ENCODE data around the gene PKP1. TPM values are rescaled to one million over a fixed set of nuclear protein-coding genes. Genes with fewer than 3 reads are reported as not detected.

The PKP1 gene
- polyA plus RNA-seq, 3 donors = not detected

DNA sequence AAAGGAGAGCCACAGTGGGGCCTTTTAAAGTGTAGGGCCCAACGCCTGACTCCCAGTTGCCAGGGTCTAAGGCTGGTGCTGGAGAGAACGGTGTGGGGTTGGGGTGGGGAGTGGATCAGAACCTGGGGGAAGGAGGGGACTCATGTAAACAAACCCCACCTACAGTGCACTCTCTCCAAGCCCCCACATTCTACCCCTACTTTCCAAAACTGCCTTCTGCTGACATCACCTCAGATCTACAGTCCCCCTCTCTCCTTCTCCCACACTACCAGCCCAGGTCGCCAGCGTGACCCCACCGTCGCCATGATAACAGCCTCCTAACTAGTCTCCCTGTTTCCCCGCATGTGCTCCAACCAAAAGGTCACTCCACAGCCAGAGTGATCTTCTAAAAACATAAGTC is 67.6 kb downstream of the PKP1 start:
- intact Hi-C loops (cut with micrococcal nuclease) = no loop called here
- no peak overlapping the region for H3K4me3 ChIP-seq (replicated peaks in 1 of 3; ENCODE audit: low read depth in 2 of 3, low read length in 3 of 3)
- no peak overlapping the region for H3K9ac ChIP-seq (ENCODE audit: insufficient read depth, low read length, poor library complexity, severe bottlenecking)
- no peaks in the 10 kb centered on the region for H3K4me1 ChIP-seq (ENCODE audit: control insufficient read depth in 1 of 2, insufficient read depth in 2 of 2, low read length in 2 of 2)
- no peak overlapping the region for H2AFZ ChIP-seq (ENCODE audit: insufficient read depth, low read depth, low read length, poor library complexity, severe bottlenecking)
- peaks cover 10 to 20% (median 17%) of the 10 kb centered on the region in 3 donors for H3K27me3 Mint-ChIP-seq (ENCODE audit: low read depth in 3 of 3)
- H3K9me3 Mint-ChIP-seq = no peaks in the 10 kb centered on the region
- H4K20me1 ChIP-seq (ENCODE audit: insufficient read depth, low read length) = no peaks in the 10 kb centered on the region
- no peak overlapping the region for H3K4me3 Mint-ChIP-seq
- peaks cover 0 to 5% of the 10 kb centered on the region in 2 donors for H3K27me3 ChIP-seq (ENCODE audit: control insufficient read depth in 2 of 2, insufficient read depth in 2 of 2, low read length in 2 of 2)
- H3K79me2 ChIP-seq (ENCODE audit: insufficient read depth, low read length) = no peaks in the 10 kb centered on the region
- no peak overlapping the region for H3K27ac ChIP-seq (ENCODE audit: low read depth in 1 of 2, low read length in 2 of 2)
- TF ChIP-seq, protein P1, sequence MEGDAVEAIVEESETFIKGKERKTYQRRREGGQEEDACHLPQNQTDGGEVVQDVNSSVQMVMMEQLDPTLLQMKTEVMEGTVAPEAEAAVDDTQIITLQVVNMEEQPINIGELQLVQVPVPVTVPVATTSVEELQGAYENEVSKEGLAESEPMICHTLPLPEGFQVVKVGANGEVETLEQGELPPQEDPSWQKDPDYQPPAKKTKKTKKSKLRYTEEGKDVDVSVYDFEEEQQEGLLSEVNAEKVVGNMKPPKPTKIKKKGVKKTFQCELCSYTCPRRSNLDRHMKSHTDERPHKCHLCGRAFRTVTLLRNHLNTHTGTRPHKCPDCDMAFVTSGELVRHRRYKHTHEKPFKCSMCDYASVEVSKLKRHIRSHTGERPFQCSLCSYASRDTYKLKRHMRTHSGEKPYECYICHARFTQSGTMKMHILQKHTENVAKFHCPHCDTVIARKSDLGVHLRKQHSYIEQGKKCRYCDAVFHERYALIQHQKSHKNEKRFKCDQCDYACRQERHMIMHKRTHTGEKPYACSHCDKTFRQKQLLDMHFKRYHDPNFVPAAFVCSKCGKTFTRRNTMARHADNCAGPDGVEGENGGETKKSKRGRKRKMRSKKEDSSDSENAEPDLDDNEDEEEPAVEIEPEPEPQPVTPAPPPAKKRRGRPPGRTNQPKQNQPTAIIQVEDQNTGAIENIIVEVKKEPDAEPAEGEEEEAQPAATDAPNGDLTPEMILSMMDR (IDR thresholded peaks at IDR 0.05) = no peak
- no peaks in the 10 kb centered on the region for H3K4me1 Mint-ChIP-seq
- no peak overlapping the region for H3K27ac Mint-ChIP-seq
- no peak overlapping the region for H3K4me2 ChIP-seq (replicated peaks; ENCODE audit: extremely low read depth, low read length, poor library complexity, severe bottlenecking)
- 95% methylated on average over 5 of the region's 7 CpGs for WGBS (ENCODE audit: insufficient coverage)
- no peaks in the 10 kb centered on the region for H3K36me3 Mint-ChIP-seq
- H3K9me3 ChIP-seq (replicated peaks in 1 of 2; ENCODE audit: control insufficient read depth in 1 of 2, insufficient read depth in 1 of 2, low read length in 2 of 2) = no peaks in the 10 kb centered on the region
- DNase-seq = no peak
- H3K36me3 ChIP-seq (replicated peaks in 1 of 2; ENCODE audit: control insufficient read depth in 1 of 2, insufficient read depth in 2 of 2, low read length in 2 of 2) = no peaks in the 10 kb centered on the region

DNA sequence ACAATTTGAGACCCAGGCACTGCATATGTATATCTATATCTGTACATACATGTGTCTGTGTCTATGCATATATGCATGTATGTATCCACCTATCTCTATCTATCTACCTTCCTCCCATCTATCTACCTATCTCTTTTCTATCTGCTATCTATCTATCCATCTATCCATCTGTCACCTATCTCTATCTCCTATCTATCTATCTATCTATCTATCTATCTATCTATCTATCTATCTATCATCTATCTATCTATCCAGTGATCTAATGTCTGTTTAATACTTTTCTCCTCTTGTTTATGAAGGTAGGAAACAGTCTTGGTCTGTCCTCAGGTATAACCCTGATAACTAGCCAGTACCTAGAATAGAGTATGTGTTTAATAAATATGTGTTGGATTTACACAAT is 68.3 kb downstream of the PKP1 start:
- Mint-ChIP-seq H3K36me3 (no peaks in the 10 kb centered on the region), H3K9me3 (no peaks in the 10 kb centered on the region), H3K4me1 (no peaks in the 10 kb centered on the region), H3K27ac (no peak overlapping the region), H3K4me3 (no peak overlapping the region), H3K27me3 (ENCODE audit: low read depth in 3 of 3) (peaks cover 10 to 19% (median 17%) of the 10 kb centered on the region in 3 donors)
- intact Hi-C loops (cut with micrococcal nuclease) = no loop called here
- Histone ChIP-seq H3K4me3 (replicated peaks in 1 of 3; ENCODE audit: low read depth in 2 of 3, low read length in 3 of 3) (no peak overlapping the region), H3K4me2 (replicated peaks; ENCODE audit: extremely low read depth, low read length, poor library complexity, severe bottlenecking) (no peak overlapping the region), H3K27me3 (ENCODE audit: control insufficient read depth in 2 of 2, insufficient read depth in 2 of 2, low read length in 2 of 2) (peaks cover 0 to 5% of the 10 kb centered on the region in 2 donors), H4K20me1 (ENCODE audit: insufficient read depth, low read length) (no peaks in the 10 kb centered on the region), H3K27ac (ENCODE audit: low read depth in 1 of 2, low read length in 2 of 2) (no peak overlapping the region), H3K36me3 (replicated peaks in 1 of 2; ENCODE audit: control insufficient read depth in 1 of 2, insufficient read depth in 2 of 2, low read length in 2 of 2) (no peaks in the 10 kb centered on the region), H3K9me3 (replicated peaks in 1 of 2; ENCODE audit: control insufficient read depth in 1 of 2, insufficient read depth in 1 of 2, low read length in 2 of 2) (no peaks in the 10 kb centered on the region), H3K4me1 (ENCODE audit: control insufficient read depth in 1 of 2, insufficient read depth in 2 of 2, low read length in 2 of 2) (no peaks in the 10 kb centered on the region), H3K9ac (ENCODE audit: insufficient read depth, low read length, poor library complexity, severe bottlenecking) (no peak overlapping the region), H2AFZ (ENCODE audit: insufficient read depth, low read depth, low read length, poor library complexity, severe bottlenecking) (no peak overlapping the region), H3K79me2 (ENCODE audit: insufficient read depth, low read length) (no peaks in the 10 kb centered on the region)
- no peak for DNase-seq
- TF ChIP-seq, protein P1 (IDR thresholded peaks at IDR 0.05) = no peak

Data from CD14-positive monocyte (primary cell).